Natural killer cell (primary cell): ENCODE data around the gene MN1. TPM values are rescaled to one million over a fixed set of nuclear protein-coding genes. Genes with fewer than 3 reads are reported as not detected.

Source experiments
- ATAC-seq, 3 donors: fragments of 150-1000 bp in 2 of 3; fragments of 200-7000 bp in 1 of 3; cut with Tn5 transposase; 1 replicate in 1 of 3; 2 replicates in 2 of 3; pipeline ENCODE4 v1.10.0; 2021; ENCODE audit warnings: mild to moderate bottlenecking in 2 of 3, moderate library complexity in 2 of 3
- DNase-seq, 2 donors: peaks; one replicate each; pipeline versions ENCODE4 v3.0.0 to v3.0.0-alpha.2; 2013 to 2021; ENCODE audit warnings: mixed read lengths in 1 of 2
- H3K27ac ChIP-seq: one replicate; pipeline ENCODE4 v1.5.1; 2013; ENCODE audit warnings: mild to moderate bottlenecking, low read length
- H3K27me3 ChIP-seq: one replicate; pipeline ENCODE4 v1.6.1; 2013; ENCODE audit warnings: low read length; ENCODE audit not compliant: control insufficient read depth, insufficient read depth
- H3K36me3 ChIP-seq: one replicate; pipeline ENCODE4 v1.6.1; 2013; ENCODE audit warnings: low read length; ENCODE audit not compliant: control insufficient read depth, insufficient read depth
- H3K4me1 ChIP-seq: one replicate; pipeline ENCODE4 v1.6.1; 2013; ENCODE audit warnings: low read length; ENCODE audit not compliant: control insufficient read depth, insufficient read depth
- H3K4me3 ChIP-seq: one replicate; pipeline ENCODE4 v1.5.1; 2013; ENCODE audit warnings: low read length
- H3K9me3 ChIP-seq: one replicate; pipeline ENCODE4 v1.6.1; 2013; ENCODE audit warnings: low read length; ENCODE audit not compliant: control insufficient read depth, insufficient read depth
- H3K27ac Mint-ChIP-seq, 2 donors: one replicate each; pipeline ENCODE4 v1.8.0; 2022; ENCODE audit warnings: mild to moderate bottlenecking in 2 of 2, mixed read lengths in 2 of 2, moderate library complexity in 1 of 2
- H3K27me3 Mint-ChIP-seq, 2 donors: one replicate each; pipeline ENCODE4 v1.8.0; 2022; ENCODE audit warnings: low read depth in 2 of 2, mixed read lengths in 2 of 2
- H3K36me3 Mint-ChIP-seq: one replicate; pipeline ENCODE4 v1.8.0; 2022; ENCODE audit warnings: mixed read lengths
- H3K4me1 Mint-ChIP-seq, 2 donors: one replicate each; pipeline ENCODE4 v1.8.0; 2022; ENCODE audit warnings: mixed read lengths in 2 of 2
- H3K4me3 Mint-ChIP-seq: one replicate; pipeline ENCODE4 v1.8.0; 2022; ENCODE audit warnings: mild to moderate bottlenecking, moderate library complexity, mixed read lengths
- H3K9me3 Mint-ChIP-seq, 2 donors: one replicate each; pipeline ENCODE4 v1.8.0; 2022; ENCODE audit warnings: mixed read lengths in 2 of 2
- WGBS: methylation state at CpG from one replicate; pipeline ENCODE4 v1.1.7; 2013; ENCODE audit warnings: missing lambda C conversion rate; ENCODE audit not compliant: insufficient coverage; 5-methylcytosine and 5-hydroxymethylcytosine counted together
- intact Hi-C: fragments of 100-400 bp; cut with micrococcal nuclease; formaldehyde crosslinking; loops from one replicate; pipeline ENCODE4 v1.14.2; 2022
- total RNA-seq, 4 donors: library from RNA; stranded (reverse); fragments of 120-200 nt in 1 of 4; gene quantifications; one replicate each; pipeline versions ENCODE4 v1.2.3 to v1.2.4, GENCODE V29; 2013 to 2022
- TF ChIP-seq, protein P1 (sequence below): fragments of 200-600 bp; IDR thresholded peaks from one replicate; pipeline ENCODE4 v1.8.0; 2022; ENCODE audit warnings: antibody characterized with exemption

MN1 gene
- total RNA-seq, 3 donors from 2014 or later (not counting 1 experiment from before 2014, with no cell fraction given): 0.39 to 0.83 (median 0.82) TPM

DNA sequence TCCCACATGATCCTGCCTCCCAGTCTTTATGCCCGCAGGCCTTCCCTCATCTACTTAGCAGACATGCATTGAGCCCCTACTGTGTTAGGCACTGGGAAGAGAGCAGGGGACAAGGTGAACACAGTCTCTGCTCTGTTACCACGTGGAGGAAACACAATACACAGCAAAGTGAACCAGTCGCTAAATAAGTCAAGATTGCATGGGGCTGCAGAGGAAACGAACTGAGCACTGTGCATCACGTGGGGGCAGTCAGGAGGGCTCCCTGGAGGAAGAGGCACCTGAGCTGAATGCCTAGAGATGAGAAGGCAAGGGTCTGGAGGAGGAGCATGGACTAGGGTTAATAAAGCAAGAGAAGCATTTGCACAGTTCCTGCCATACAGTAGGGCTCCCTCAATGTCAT lies 102.7 kb downstream of the MN1 start:
- Histone ChIP-seq H3K4me3 (no peak overlapping the region), H3K9me3 (peaks cover 3% of the 10 kb centered on the region), H3K4me1 (no peaks in the 10 kb centered on the region), H3K27me3 (no peaks in the 10 kb centered on the region), H3K27ac (no peak overlapping the region), H3K36me3 (no peaks in the 10 kb centered on the region)
- DNase-seq (no peak), ATAC-seq (no peak)
- Mint-ChIP-seq H3K4me1 (no peaks in the 10 kb centered on the region), H3K27me3 (peaks cover 0 to 3% of the 10 kb centered on the region in 2 donors), H3K36me3 (no peaks in the 10 kb centered on the region), H3K27ac (no peak overlapping the region), H3K9me3 (no peaks in the 10 kb centered on the region), H3K4me3 (no peak overlapping the region)
- intact Hi-C loops: no loop called here
- TF ChIP-seq, protein P1, sequence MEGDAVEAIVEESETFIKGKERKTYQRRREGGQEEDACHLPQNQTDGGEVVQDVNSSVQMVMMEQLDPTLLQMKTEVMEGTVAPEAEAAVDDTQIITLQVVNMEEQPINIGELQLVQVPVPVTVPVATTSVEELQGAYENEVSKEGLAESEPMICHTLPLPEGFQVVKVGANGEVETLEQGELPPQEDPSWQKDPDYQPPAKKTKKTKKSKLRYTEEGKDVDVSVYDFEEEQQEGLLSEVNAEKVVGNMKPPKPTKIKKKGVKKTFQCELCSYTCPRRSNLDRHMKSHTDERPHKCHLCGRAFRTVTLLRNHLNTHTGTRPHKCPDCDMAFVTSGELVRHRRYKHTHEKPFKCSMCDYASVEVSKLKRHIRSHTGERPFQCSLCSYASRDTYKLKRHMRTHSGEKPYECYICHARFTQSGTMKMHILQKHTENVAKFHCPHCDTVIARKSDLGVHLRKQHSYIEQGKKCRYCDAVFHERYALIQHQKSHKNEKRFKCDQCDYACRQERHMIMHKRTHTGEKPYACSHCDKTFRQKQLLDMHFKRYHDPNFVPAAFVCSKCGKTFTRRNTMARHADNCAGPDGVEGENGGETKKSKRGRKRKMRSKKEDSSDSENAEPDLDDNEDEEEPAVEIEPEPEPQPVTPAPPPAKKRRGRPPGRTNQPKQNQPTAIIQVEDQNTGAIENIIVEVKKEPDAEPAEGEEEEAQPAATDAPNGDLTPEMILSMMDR: no peak
- WGBS: 55% methylated on average over 5 of the region's 5 CpGs

Other genes with a start within 250 kb of the MN1 start
- 10 to 100 TPM; 58.4 to 77.7 (median 65.1) TPM for gene PITPNB, start 117.5 kb upstream of the MN1 start, total RNA-seq